Kidney (tissue), 14 donors: ENCODE measurements around the gene ZSCAN5B. TPM values are rescaled to one million over a fixed set of nuclear protein-coding genes. Genes with fewer than 3 reads are reported as not detected.
"Not testable (repeated sequence)": the region's sequence is repeated elsewhere in the genome, so short reads cannot be mapped to it uniquely, and the experiment has no call there.

Experiments
- DNase-seq, 5 donors: peaks; one replicate each; pipeline ENCODE4 v3.0.0-alpha.2; 2013 to 2020
- FAIRE-seq: peaks from 2 replicates; lab custom pipeline; 2012; peaks lifted over from hg19 to GRCh38; lab: Jason Lieb, UNC
- H3K27ac ChIP-seq, 2 donors: one replicate each; pipeline ENCODE4 v1.7.0; 2013; ENCODE audit warnings: low read depth in 2 of 2, low read length in 2 of 2, inconsistent platforms in 1 of 2
- H3K27me3 ChIP-seq: one replicate; pipeline ENCODE4 v1.7.1; 2013; ENCODE audit warnings: low read length, inconsistent platforms; ENCODE audit not compliant: control insufficient read depth, insufficient read depth
- H3K36me3 ChIP-seq, 3 donors: one replicate each; pipeline versions ENCODE4 v1.7.0 to v1.7.1; 2013; ENCODE audit warnings: low read length in 3 of 3, control low read depth in 1 of 3, inconsistent platforms in 1 of 3; ENCODE audit not compliant: insufficient read depth in 3 of 3, control insufficient read depth in 2 of 3
- H3K4me1 ChIP-seq, 3 donors: one replicate each; pipeline versions ENCODE4 v1.7.0 to v1.7.1; 2013; ENCODE audit warnings: low read length in 3 of 3, inconsistent platforms in 1 of 3, low read depth in 1 of 3; ENCODE audit not compliant: control insufficient read depth in 2 of 3, insufficient read depth in 2 of 3
- H3K4me3 ChIP-seq, 3 donors: one replicate each; pipeline versions ENCODE4 v1.7.0 to v1.8.1; 2013; ENCODE audit warnings: low read length in 3 of 3, control low read depth in 1 of 3, inconsistent platforms in 1 of 3
- H3K9ac ChIP-seq, 3 donors: one replicate each; pipeline versions ENCODE4 v1.7.0 to v1.7.1; 2013; ENCODE audit warnings: low read length in 3 of 3, control low read depth in 1 of 3, inconsistent platforms in 1 of 3
- H3K9me3 ChIP-seq, 3 donors: one replicate each; pipeline versions ENCODE4 v1.7.0 to v1.7.1; 2013; ENCODE audit warnings: low read length in 3 of 3, control low read depth in 1 of 3, inconsistent platforms in 1 of 3; ENCODE audit not compliant: control insufficient read depth in 2 of 3, insufficient read depth in 1 of 3
- intact Hi-C: fragments of 100-400 bp; cut with DNase I; formaldehyde crosslinking; loops from one replicate; pipeline ENCODE4 v1.11.1; 2022
- polyA plus RNA-seq: library from polyadenylated mRNA; stranded (reverse); fragments of 350-450 nt; fragmentation: Illumina TruSeq; extraction: RNeasy Lipid Tissue Mini Kit (QIAGEN cat#74804); gene quantifications from one replicate; pipeline ENCODE4 v1.2.3, GENCODE V29; 2014; ENCODE audit warnings: low read depth, low replicate concordance; ENCODE audit not compliant: insufficient read depth
- total RNA-seq: library from RNA; stranded (reverse); fragmentation: NEBNext Ultra II Directional; extraction: Animal tissue kit (Norgen Biotek cat#: 25700); gene quantifications from one replicate; pipeline ENCODE4 v1.2.1, GENCODE V29; 2021
- TF ChIP-seq, protein P1 (sequence below): IDR thresholded peaks from 3 replicates; pipeline ENCODE4 v1.5.1; 2012; ENCODE audit warnings: mild to moderate bottlenecking, moderate library complexity, borderline replicate concordance; ENCODE audit not compliant: insufficient read depth; ENCODE audit errors: extremely low read depth
- donor health status: control.
- donor health status: control.
- donor health status: control.
- donor health status: control.
- donor health status: control.
- donor health status: DM: yes; HTN: yes; CAD: no.
- donor health status: Normal renal cell carcinoma (clear cell type).

Gene ZSCAN5B
- total and polyA plus RNA-seq, 2 donors from 2014 or later, result not detected

DNA sequence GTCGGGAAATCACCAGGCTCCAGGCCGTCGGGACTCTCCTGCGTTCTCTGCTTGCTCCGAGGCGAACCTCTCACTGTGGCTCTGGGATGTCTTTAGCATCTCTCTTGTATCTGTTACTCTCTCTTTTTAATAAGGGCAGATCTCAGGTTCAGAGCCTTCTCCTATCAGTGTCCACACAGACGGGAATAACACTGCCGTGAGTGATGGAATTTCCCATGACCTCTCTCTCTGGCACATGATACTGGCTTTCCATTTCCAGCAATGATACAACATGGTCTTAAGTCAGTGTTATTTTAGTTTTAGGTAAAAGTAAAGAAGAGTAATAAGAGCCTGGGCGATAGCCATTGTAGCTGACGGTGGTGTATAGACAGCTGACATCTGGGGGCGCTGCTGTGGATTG, 47.2 kb downstream of the ZSCAN5B start:
- Histone ChIP-seq H3K27me3 (no peaks in the 10 kb centered on the region), H3K9ac (no peak overlapping the region), H3K9me3 (no peaks in the 10 kb centered on the region), H3K4me1 (no peaks in the 10 kb centered on the region), H3K36me3 (peaks cover 0 to 10% (median 2%) of the 10 kb centered on the region in 3 donors), H3K27ac (no peak overlapping the region), H3K4me3 (no peak overlapping the region)
- TF ChIP-seq, protein P1, sequence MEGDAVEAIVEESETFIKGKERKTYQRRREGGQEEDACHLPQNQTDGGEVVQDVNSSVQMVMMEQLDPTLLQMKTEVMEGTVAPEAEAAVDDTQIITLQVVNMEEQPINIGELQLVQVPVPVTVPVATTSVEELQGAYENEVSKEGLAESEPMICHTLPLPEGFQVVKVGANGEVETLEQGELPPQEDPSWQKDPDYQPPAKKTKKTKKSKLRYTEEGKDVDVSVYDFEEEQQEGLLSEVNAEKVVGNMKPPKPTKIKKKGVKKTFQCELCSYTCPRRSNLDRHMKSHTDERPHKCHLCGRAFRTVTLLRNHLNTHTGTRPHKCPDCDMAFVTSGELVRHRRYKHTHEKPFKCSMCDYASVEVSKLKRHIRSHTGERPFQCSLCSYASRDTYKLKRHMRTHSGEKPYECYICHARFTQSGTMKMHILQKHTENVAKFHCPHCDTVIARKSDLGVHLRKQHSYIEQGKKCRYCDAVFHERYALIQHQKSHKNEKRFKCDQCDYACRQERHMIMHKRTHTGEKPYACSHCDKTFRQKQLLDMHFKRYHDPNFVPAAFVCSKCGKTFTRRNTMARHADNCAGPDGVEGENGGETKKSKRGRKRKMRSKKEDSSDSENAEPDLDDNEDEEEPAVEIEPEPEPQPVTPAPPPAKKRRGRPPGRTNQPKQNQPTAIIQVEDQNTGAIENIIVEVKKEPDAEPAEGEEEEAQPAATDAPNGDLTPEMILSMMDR, result no peak
- FAIRE-seq (no peak), DNase-seq (no peak)
- intact Hi-C loops, result loop anchor here (10.0 kb wide), 1 partner anchor 46 kb away; no protein-coding TSS in a partner anchor

DNA sequence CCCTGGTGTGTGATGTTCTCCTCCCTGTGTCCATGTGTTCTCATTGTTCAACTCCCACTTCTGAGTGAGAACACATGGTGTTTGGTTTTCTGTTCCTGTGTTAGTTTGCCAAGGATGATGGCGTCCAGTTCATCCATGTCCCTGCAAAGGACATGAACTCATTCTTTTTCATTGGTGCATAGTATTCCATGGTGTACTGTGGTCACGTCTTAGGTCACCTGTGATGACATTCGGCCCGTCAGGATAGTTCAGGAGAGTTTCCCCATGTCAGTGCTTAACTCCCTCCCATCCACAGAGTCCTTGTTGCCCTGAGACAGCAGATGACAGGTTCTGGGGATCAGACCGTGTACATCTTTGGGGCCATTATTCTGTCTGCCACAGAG, 47.9 kb downstream of the ZSCAN5B start:
- DNase-seq (no peak), FAIRE-seq (no peak)
- no peak overlapping the region for H3K27ac ChIP-seq
- no peak overlapping the region for H3K9ac ChIP-seq
- no peaks in the 10 kb centered on the region for H3K27me3 ChIP-seq
- TF ChIP-seq, protein P1, result no peak
- no peak overlapping the region for H3K4me3 ChIP-seq
- intact Hi-C loops, result loop anchor here (10.0 kb wide), 1 partner anchor 45 kb away; no protein-coding TSS in a partner anchor
- H3K9me3 ChIP-seq, result no peaks in the 10 kb centered on the region
- peaks cover 0 to 6% (median 2%) of the 10 kb centered on the region in 3 donors for H3K36me3 ChIP-seq
- H3K4me1 ChIP-seq, result no peaks in the 10 kb centered on the region

DNA sequence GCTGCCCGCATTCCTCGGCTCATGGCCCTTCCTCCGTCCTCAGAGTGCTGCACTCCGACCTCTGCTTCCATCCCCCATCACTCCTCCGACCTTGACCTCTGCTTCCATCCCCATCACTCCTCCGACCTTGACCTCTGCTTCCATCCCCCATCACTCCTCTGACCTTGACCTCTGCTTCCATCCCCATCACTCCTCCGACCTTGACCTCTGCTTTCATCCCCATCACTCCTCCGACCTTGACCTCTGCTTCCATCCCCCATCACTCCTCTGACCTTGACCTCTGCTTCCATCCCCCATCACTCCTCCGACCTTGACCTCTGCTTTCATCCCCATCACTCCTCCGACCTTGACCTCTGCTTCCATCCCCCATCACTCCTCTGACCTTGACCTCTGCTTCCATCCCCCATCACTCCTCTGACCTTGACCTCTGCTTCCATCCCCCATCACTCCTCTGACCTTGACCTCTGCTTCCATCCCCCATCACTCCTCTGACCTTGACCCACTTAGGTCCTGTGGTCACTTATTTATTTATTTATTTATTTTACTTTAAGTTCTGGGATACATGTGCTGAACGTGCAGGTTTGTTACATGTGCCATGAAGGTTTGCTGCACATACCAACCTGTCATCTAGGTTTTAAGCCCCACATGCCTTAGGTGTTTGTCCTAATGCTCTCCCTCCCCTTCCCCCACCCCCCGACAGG, 48.5 kb downstream of the ZSCAN5B start:
- H3K9ac ChIP-seq, H3K27me3 ChIP-seq, DNase-seq, H3K4me3 ChIP-seq, FAIRE-seq, H3K27ac ChIP-seq, intact Hi-C loops, H3K9me3 ChIP-seq, H3K36me3 ChIP-seq, H3K4me1 ChIP-seq: not testable (repeated sequence)

DNA sequence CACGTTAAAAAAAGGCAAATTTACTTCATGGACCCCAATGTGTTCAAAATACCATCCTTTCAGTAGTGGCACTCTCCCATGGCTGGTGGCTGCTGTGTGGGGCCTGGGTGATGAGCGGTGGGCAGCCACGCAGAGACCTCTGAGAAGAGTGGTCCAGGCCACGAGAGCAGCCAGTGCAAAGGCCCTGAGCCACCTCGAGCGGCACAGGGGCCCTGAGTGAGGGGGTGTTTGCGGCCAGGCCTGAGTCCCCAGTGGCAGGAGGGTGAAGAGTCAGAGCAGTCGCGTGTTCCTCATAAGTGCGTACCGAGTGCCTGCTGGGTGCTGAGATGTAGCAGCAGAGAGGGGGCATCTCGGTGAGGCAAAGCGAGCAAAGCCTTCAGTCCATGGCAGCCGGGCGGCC, 49.5 kb downstream of the ZSCAN5B start:
- Histone ChIP-seq H3K27me3 (no peaks in the 10 kb centered on the region), H3K36me3 (peaks cover 0 to 4% (median 2%) of the 10 kb centered on the region in 3 donors), H3K27ac (no peak overlapping the region), H3K4me3 (no peak overlapping the region), H3K4me1 (peaks cover 0 to 4% (median under 1%) of the 10 kb centered on the region in 3 donors), H3K9ac (no peak overlapping the region), H3K9me3 (no peaks in the 10 kb centered on the region)
- intact Hi-C loops, result no loop called here
- TF ChIP-seq, protein P1, result no peak
- no peak for DNase-seq
- no peak for FAIRE-seq
